Keratinocyte (primary cell): ENCODE data around the gene TARBP2. TPM values are rescaled to one million over a fixed set of nuclear protein-coding genes. Genes with fewer than 3 reads are reported as not detected.

ENCODE experiments used
- DNase-seq: peaks from one replicate; pipeline ENCODE4 v3.0.0-alpha.2; 2011; ENCODE audit warnings: low read depth, missing footprints, low spot score
- FAIRE-seq: peaks from 2 replicates; lab custom pipeline; 2011; peaks lifted over from hg19 to GRCh38; lab: Jason Lieb, UNC
- H2AFZ ChIP-seq: 2 replicates; pipeline ENCODE4 v1.6.0; 2012; ENCODE audit warnings: low read length, control low read depth, inconsistent platforms; ENCODE audit not compliant: control insufficient read depth
- H3K27ac ChIP-seq: 2 replicates; pipeline ENCODE4 v1.5.1; 2011; ENCODE audit warnings: low read length; ENCODE audit not compliant: control insufficient read depth, insufficient read depth
- H3K27me3 ChIP-seq: 3 replicates; pipeline ENCODE4 v1.6.0; 2011; ENCODE audit warnings: low read length; ENCODE audit not compliant: control insufficient read depth, insufficient read depth; ENCODE audit errors: extremely low read depth
- H3K36me3 ChIP-seq, 2 experiments: 2 replicates in 1 of 2; 3 replicates in 1 of 2; pipeline ENCODE4 v1.5.1; 2011; ENCODE audit warnings: low read length in 2 of 2, mild to moderate bottlenecking in 1 of 2; ENCODE audit not compliant: control insufficient read depth in 2 of 2, insufficient read depth in 2 of 2; ENCODE audit errors: extremely low read depth in 1 of 2
- H3K4me1 ChIP-seq: 3 replicates; pipeline ENCODE4 v1.5.1; 2011; ENCODE audit warnings: low read length; ENCODE audit not compliant: control insufficient read depth, insufficient read depth; ENCODE audit errors: extremely low read depth
- H3K4me2 ChIP-seq: 3 replicates; pipeline ENCODE4 v1.6.0; 2011; ENCODE audit warnings: low read depth, low read length; ENCODE audit not compliant: control insufficient read depth, insufficient read depth; ENCODE audit errors: extremely low read depth
- H3K4me3 ChIP-seq, 3 experiments: fragments of 200-600 bp in 1 of 3; sonication (generic) in 1 of 3; 2 replicates in 2 of 3; 3 replicates in 1 of 3; pipeline ENCODE4 v1.5.1; 2011 to 2016; ENCODE audit warnings: low read length in 3 of 3, mild to moderate bottlenecking in 3 of 3, control low read depth in 2 of 3, inconsistent platforms in 1 of 3, low read depth in 1 of 3, mixed read lengths in 1 of 3, mixed run types in 1 of 3, moderate library complexity in 1 of 3; ENCODE audit not compliant: control insufficient read depth in 2 of 3, insufficient read depth in 2 of 3; ENCODE audit errors: extremely low read depth in 1 of 3
- H3K79me2 ChIP-seq: 2 replicates; pipeline ENCODE4 v1.6.0; 2012; ENCODE audit warnings: low read length; ENCODE audit not compliant: control insufficient read depth, insufficient read depth
- H3K9ac ChIP-seq: 3 replicates; pipeline ENCODE4 v1.6.0; 2011; ENCODE audit warnings: low read length; ENCODE audit not compliant: control insufficient read depth, insufficient read depth; ENCODE audit errors: extremely low read depth
- H3K9me1 ChIP-seq: 3 replicates; pipeline ENCODE4 v1.6.0; 2011; ENCODE audit warnings: low read length; ENCODE audit not compliant: control insufficient read depth, insufficient read depth; ENCODE audit errors: extremely low read depth
- H3K9me3 ChIP-seq: 2 replicates; pipeline ENCODE4 v1.5.1; 2012; ENCODE audit warnings: low read depth, low read length; ENCODE audit not compliant: control insufficient read depth
- H4K20me1 ChIP-seq: 3 replicates; pipeline ENCODE4 v1.6.0; 2011; ENCODE audit warnings: low read length; ENCODE audit not compliant: control insufficient read depth, insufficient read depth; ENCODE audit errors: extremely low read depth
- CTCF ChIP-seq, 3 experiments: IDR thresholded peaks in 1 of 3; conservative IDR thresholded peaks in 1 of 3; optimal IDR thresholded peaks in 1 of 3; 2 replicates in 2 of 3; 3 replicates in 1 of 3; pipeline versions ENCODE3 to v1.5.1; 2011; ENCODE audit warnings: low read length in 3 of 3, mild to moderate bottlenecking in 3 of 3, moderate library complexity in 2 of 3, control low read depth in 1 of 3, inconsistent platforms in 1 of 3; ENCODE audit not compliant: insufficient read depth in 2 of 3; ENCODE audit errors: extremely low read depth in 1 of 3
- EZH2 ChIP-seq: IDR thresholded peaks from one replicate; pipeline ENCODE4 v1.6.1; 2012; ENCODE audit warnings: inconsistent platforms, mild to moderate bottlenecking, low read length, moderate library complexity
- dilution Hi-C: fragments of 300-500 bp; cut with MboI; formaldehyde crosslinking; loops from one replicate; pipeline ENCODE4 v1.7.0; 2020; ENCODE audit warnings: low sequenced_read_pairs; ENCODE audit not compliant: extremely low pct_ligation_motif_present
- polyA plus RNA-seq, 5 experiments: library from polyadenylated mRNA; depleted of rRNA in 3 of 5; stranded (reverse) in 3 of 5; stranded (forward) in 1 of 5; unstranded in 1 of 5; fragments of >200 nt; gene quantifications; 1 replicate in 1 of 5; 2 replicates in 3 of 5; 3 replicates in 1 of 5; pipeline versions ENCODE4 v1.2.1 to v1.2.3, GENCODE V29; 2011 to 2012; ENCODE audit warnings: missing spikeins in 2 of 5, low read depth in 1 of 5, low replicate concordance in 1 of 5

TARBP2 gene
- polyA plus RNA-seq, 1 donor (not counting 4 experiments of a cell fraction or from before 2014, with no cell fraction given) = 21.0 TPM

- Histone ChIP-seq H3K27me3 (no peaks in the 10 kb centered on the region), H2AFZ (no peak overlapping the region), H3K9ac (no peak overlapping the region), H3K36me3 (peaks cover 7 to 9% of the 10 kb centered on the region in 2 experiments), H4K20me1 (no peaks in the 10 kb centered on the region), H3K9me3 (no peaks in the 10 kb centered on the region), H3K9me1 (no peaks in the 10 kb centered on the region), H3K79me2 (no peaks in the 10 kb centered on the region), H3K4me3 (no peak overlapping the region), H3K4me1 (no peaks in the 10 kb centered on the region), H3K27ac (no peak overlapping the region), H3K4me2 (no peak overlapping the region)
- FAIRE-seq = no peak
- DNase-seq = no peak
- dilution Hi-C loops = no loop called here
- TF ChIP-seq EZH2 = no peak
- TF ChIP-seq CTCF (optimal IDR thresholded peaks at IDR 0.05 in 1 of 3, IDR thresholded peaks at IDR 0.05 in 1 of 3, conservative IDR thresholded peaks at IDR 0.05 in 1 of 3; ENCODE audit: extremely low read depth in 1 of 3, insufficient read depth in 2 of 3, low read length in 3 of 3) = no peak
Observed at GRCh38 chr12:53550595-53550994, 49.5 kb downstream of the TARBP2 start.

GRCh38 chr12:53551889-53552291 lies 50.8 kb downstream of the TARBP2 start:
- H3K4me1 ChIP-seq = no peaks in the 10 kb centered on the region
- no peak overlapping the region for H2AFZ ChIP-seq
- H3K36me3 ChIP-seq = peaks cover 7 to 9% of the 10 kb centered on the region in 2 experiments
- TF ChIP-seq EZH2 (no peak), CTCF (optimal IDR thresholded peaks at IDR 0.05 in 1 of 3, IDR thresholded peaks at IDR 0.05 in 1 of 3, conservative IDR thresholded peaks at IDR 0.05 in 1 of 3; ENCODE audit: extremely low read depth in 1 of 3, insufficient read depth in 2 of 3, low read length in 3 of 3) (no peak)
- H3K27ac ChIP-seq = no peak overlapping the region
- no peak overlapping the region for H3K9ac ChIP-seq
- FAIRE-seq (no peak), DNase-seq (no peak)
- no peaks in the 10 kb centered on the region for H3K9me1 ChIP-seq
- H3K4me2 ChIP-seq = no peak overlapping the region
- H3K79me2 ChIP-seq = no peaks in the 10 kb centered on the region
- H3K4me3 ChIP-seq = no peak overlapping the region
- H3K27me3 ChIP-seq = no peaks in the 10 kb centered on the region
- dilution Hi-C loops = no loop called here
- H3K9me3 ChIP-seq = no peaks in the 10 kb centered on the region
- H4K20me1 ChIP-seq = no peaks in the 10 kb centered on the region
